CD14-positive monocyte (primary cell): ENCODE results near the gene SH3PXD2A. TPM values are rescaled to one million over a fixed set of nuclear protein-coding genes. Genes with fewer than 3 reads are reported as not detected.

Source experiments
- DNase-seq, 3 donors: peaks; one replicate each; pipeline ENCODE4 v3.0.0-alpha.2; 2011 to 2022
- H2AFZ ChIP-seq: 2 replicates; pipeline ENCODE4 v1.6.0; 2012; ENCODE audit warnings: mild to moderate bottlenecking, low read depth, low read length, inconsistent platforms; ENCODE audit not compliant: insufficient read depth, poor library complexity, severe bottlenecking
- H3K27ac ChIP-seq, 2 donors: 1 replicate in 1 of 2; 2 replicates in 1 of 2; pipeline ENCODE4 v1.5.1; 2012 to 2013; ENCODE audit warnings: low read length in 2 of 2, control low read depth in 1 of 2, inconsistent platforms in 1 of 2, low read depth in 1 of 2, mild to moderate bottlenecking in 1 of 2
- H3K27me3 ChIP-seq, 2 donors: one replicate each; pipeline versions ENCODE4 v1.6.0 to v1.6.1; 2011 to 2013; ENCODE audit warnings: low read length in 2 of 2; ENCODE audit not compliant: control insufficient read depth in 2 of 2, insufficient read depth in 2 of 2
- H3K36me3 ChIP-seq, 2 donors: replicated peaks in 1 of 2; 1 replicate in 1 of 2; 2 replicates in 1 of 2; pipeline versions ENCODE4 v1.5.1 to v1.6.1; 2012 to 2013; ENCODE audit warnings: low read length in 2 of 2, control low read depth in 1 of 2, inconsistent platforms in 1 of 2, mild to moderate bottlenecking in 1 of 2; ENCODE audit not compliant: insufficient read depth in 2 of 2, control insufficient read depth in 1 of 2
- H3K4me1 ChIP-seq, 2 donors: 1 replicate in 1 of 2; 2 replicates in 1 of 2; pipeline versions ENCODE4 v1.5.1 to v1.6.1; 2012 to 2013; ENCODE audit warnings: low read length in 2 of 2, control low read depth in 1 of 2, inconsistent platforms in 1 of 2, mild to moderate bottlenecking in 1 of 2, moderate library complexity in 1 of 2; ENCODE audit not compliant: insufficient read depth in 2 of 2, control insufficient read depth in 1 of 2
- H3K4me2 ChIP-seq: replicated peaks from 2 replicates; pipeline ENCODE3; 2012; ENCODE audit warnings: low read length, moderate library complexity, mild to moderate bottlenecking; ENCODE audit not compliant: poor library complexity, severe bottlenecking; ENCODE audit errors: extremely low read depth
- H3K4me3 ChIP-seq, 3 experiments: fragments of 200-600 bp in 1 of 3; sonication (generic) in 1 of 3; replicated peaks in 1 of 3; 1 replicate in 2 of 3; 2 replicates in 1 of 3; pipeline ENCODE4 v1.5.1; 2011 to 2013; ENCODE audit warnings: low read length in 3 of 3, mild to moderate bottlenecking in 3 of 3, control low read depth in 2 of 3, low read depth in 2 of 3, inconsistent platforms in 1 of 3, moderate library complexity in 1 of 3
- H3K79me2 ChIP-seq: 2 replicates; pipeline ENCODE4 v1.6.0; 2012; ENCODE audit warnings: mild to moderate bottlenecking, control low read depth, inconsistent platforms, low read length, moderate library complexity; ENCODE audit not compliant: insufficient read depth
- H3K9ac ChIP-seq: 2 replicates; pipeline ENCODE4 v1.6.0; 2017; ENCODE audit warnings: low read length, mild to moderate bottlenecking; ENCODE audit not compliant: insufficient read depth, poor library complexity, severe bottlenecking
- H3K9me3 ChIP-seq, 2 donors: replicated peaks in 1 of 2; 1 replicate in 1 of 2; 2 replicates in 1 of 2; pipeline versions ENCODE4 v1.5.1 to v1.6.1; 2012 to 2013; ENCODE audit warnings: low read length in 2 of 2, control low read depth in 1 of 2; ENCODE audit not compliant: control insufficient read depth in 1 of 2, insufficient read depth in 1 of 2
- H4K20me1 ChIP-seq: 2 replicates; pipeline ENCODE4 v1.6.0; 2012; ENCODE audit warnings: mild to moderate bottlenecking, low read length, control low read depth, moderate library complexity; ENCODE audit not compliant: insufficient read depth
- H3K27ac Mint-ChIP-seq, 7 donors: one replicate each; pipeline ENCODE4 v1.8.0; 2020; ENCODE audit warnings: mild to moderate bottlenecking in 7 of 7, mixed read lengths in 7 of 7, moderate library complexity in 6 of 7, inconsistent platforms in 2 of 7
- H3K27me3 Mint-ChIP-seq, 3 donors: one replicate each; pipeline ENCODE4 v1.8.0; 2021 to 2022; ENCODE audit warnings: low read depth in 3 of 3, mild to moderate bottlenecking in 3 of 3, mixed read lengths in 3 of 3, moderate library complexity in 3 of 3, inconsistent platforms in 1 of 3
- H3K36me3 Mint-ChIP-seq, 2 donors: one replicate each; pipeline ENCODE4 v1.8.0; 2020; ENCODE audit warnings: mixed read lengths in 2 of 2, inconsistent platforms in 1 of 2, mild to moderate bottlenecking in 1 of 2
- H3K4me1 Mint-ChIP-seq: one replicate; pipeline ENCODE4 v1.8.0; 2020; ENCODE audit warnings: mild to moderate bottlenecking, mixed read lengths
- H3K4me3 Mint-ChIP-seq, 2 donors: one replicate each; pipeline ENCODE4 v1.8.0; 2020; ENCODE audit warnings: mild to moderate bottlenecking in 2 of 2, mixed read lengths in 2 of 2, moderate library complexity in 1 of 2
- H3K9me3 Mint-ChIP-seq, 7 donors: one replicate each; pipeline ENCODE4 v1.8.0; 2020 to 2022; ENCODE audit warnings: mixed read lengths in 7 of 7, mild to moderate bottlenecking in 6 of 7, moderate library complexity in 6 of 7, inconsistent platforms in 2 of 7
- CTCF ChIP-seq: fragments of 200-600 bp; IDR thresholded peaks from one replicate; pipeline ENCODE4 v1.8.0; 2022; ENCODE audit warnings: antibody characterized with exemption, mild to moderate bottlenecking
- WGBS: methylation state at CpG from one replicate; pipeline ENCODE4 v1.1.5; 2013; ENCODE audit warnings: missing lambda C conversion rate; ENCODE audit not compliant: insufficient coverage; 5-methylcytosine and 5-hydroxymethylcytosine counted together
- intact Hi-C, 2 donors: fragments of 100-400 bp; cut with micrococcal nuclease; formaldehyde crosslinking; loops; one replicate each; pipeline versions ENCODE4 v1.15.0 to v1.15.1; 2023
- polyA plus RNA-seq, 3 donors: library from polyadenylated mRNA; depleted of rRNA in 1 of 3; unstranded in 2 of 3; stranded (reverse) in 1 of 3; fragments of 300-500 nt in 2 of 3; fragments of >200 nt in 1 of 3; fragmentation: Illumina TruSeq in 2 of 3; gene quantifications; 1 replicate in 2 of 3; 2 replicates in 1 of 3; pipeline ENCODE4 v1.2.3, GENCODE V29; 2012 to 2021

The SH3PXD2A gene
- polyA plus RNA-seq, 3 donors: 0.01 to 0.76 (median 0.05) TPM

GRCh38 chr10:103553743-103554487 lies 301.5 kb downstream of the SH3PXD2A start:
- peaks cover 0 to 17% of the 10 kb centered on the region in 2 donors for H3K27me3 ChIP-seq
- H3K36me3 ChIP-seq: no peaks in the 10 kb centered on the region
- intact Hi-C loops: no loop called here
- peaks cover 0 to 5% of the 10 kb centered on the region in 2 donors for H3K9me3 ChIP-seq
- peaks cover 62 to 73% of the 10 kb centered on the region in 2 donors for H3K4me1 ChIP-seq
- H3K4me2 ChIP-seq: peak overlapping the region; percentile 78
- DNase-seq: no peak
- H3K9ac ChIP-seq: no peak overlapping the region
- no peaks in the 10 kb centered on the region for H4K20me1 ChIP-seq
- no peak for TF ChIP-seq CTCF
- peaks cover 20 to 44% (median 39%) of the 10 kb centered on the region in 3 donors for H3K27me3 Mint-ChIP-seq
- H3K4me3 Mint-ChIP-seq: peak overlapping the region in 1 of 2 donors; percentile 83
- H2AFZ ChIP-seq: no peak overlapping the region
- H3K9me3 Mint-ChIP-seq: peaks cover 3 to 10% (median 7%) of the 10 kb centered on the region in 7 donors
- H3K27ac Mint-ChIP-seq: peak overlapping the region in 5 of 7 donors; percentile 22 to 79 (median 36)
- H3K4me1 Mint-ChIP-seq: peaks cover 72% of the 10 kb centered on the region
- WGBS: 96% methylated on average over 6 of the region's 8 CpGs
- peaks cover 0 to 9% of the 10 kb centered on the region in 2 donors for H3K36me3 Mint-ChIP-seq
- no peaks in the 10 kb centered on the region for H3K79me2 ChIP-seq
- peak overlapping the region in 1 of 2 donors; percentile 70 for H3K27ac ChIP-seq
- no peak overlapping the region for H3K4me3 ChIP-seq

- no peak for DNase-seq
- 82% methylated on average over 13 of the region's 20 CpGs for WGBS
- peak overlapping the region in 1 of 2 donors; percentile 73 for H3K4me3 Mint-ChIP-seq
Measured at GRCh38 chr10:103552856-103553742, 302.3 kb downstream of the SH3PXD2A start.

More at GRCh38 chr10:103552856-103553742, 302.3 kb downstream of the SH3PXD2A start:
- Histone ChIP-seq H3K9ac (no peak overlapping the region), H3K4me2 (no peak overlapping the region), H3K4me1 (peaks cover 54 to 65% of the 10 kb centered on the region in 2 donors), H2AFZ (no peak overlapping the region), H3K9me3 (peaks cover 0 to 5% of the 10 kb centered on the region in 2 donors), H3K4me3 (no peak overlapping the region), H3K36me3 (no peaks in the 10 kb centered on the region), H3K27me3 (peaks cover 0 to 17% of the 10 kb centered on the region in 2 donors), H3K79me2 (no peaks in the 10 kb centered on the region), H3K27ac (peak overlapping the region; percentile 90 to 96), H4K20me1 (no peaks in the 10 kb centered on the region)
- peaks cover 0 to 9% of the 10 kb centered on the region in 2 donors for H3K36me3 Mint-ChIP-seq
- peaks cover 3 to 10% (median 7%) of the 10 kb centered on the region in 7 donors for H3K9me3 Mint-ChIP-seq
- peak overlapping the region in 5 of 7 donors; percentile 93 to 98 (median 97) for H3K27ac Mint-ChIP-seq
- H3K4me1 Mint-ChIP-seq: peaks cover 64% of the 10 kb centered on the region
- TF ChIP-seq CTCF: no peak
- H3K27me3 Mint-ChIP-seq: peaks cover 20 to 41% (median 36%) of the 10 kb centered on the region in 3 donors
- intact Hi-C loops: no loop called here
